ENCODE measurements around the gene GALM.
"Not testable (repeated sequence)": the region's sequence is repeated elsewhere in the genome, so short reads cannot be mapped to it uniquely, and the experiment has no call there.

The GALM gene

GRCh38 chr2:38712413-38712812 is 46.5 kb downstream of the GALM start:
- DNase-seq, result no peak

DNA sequence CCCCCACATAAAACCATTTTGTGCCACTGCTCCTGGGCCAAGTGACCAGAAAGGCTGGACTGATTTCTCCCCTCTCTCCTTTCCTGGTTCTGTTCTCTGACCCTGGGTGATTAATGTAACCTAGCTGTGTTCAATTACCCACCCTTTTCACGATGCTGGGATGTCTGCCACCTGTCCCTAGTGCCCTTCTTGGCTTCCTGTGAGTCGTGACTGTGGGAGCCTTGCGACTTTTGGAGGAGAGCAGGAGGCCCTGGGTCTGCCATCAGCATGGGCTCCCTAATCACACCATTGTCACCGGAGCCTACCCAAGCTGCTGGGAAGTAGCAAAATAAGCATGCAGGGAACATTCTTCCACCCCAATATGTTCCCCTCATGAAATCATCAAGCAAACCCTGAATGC is 47.0 kb downstream of the GALM start:
- no peak for DNase-seq

- peak in 1 of 4 experiments; percentile 21 for DNase-seq
Observed at GRCh38 chr2:38713338-38713737, 47.4 kb downstream of the GALM start.

- DNase-seq, result not testable (repeated sequence)
Observed at GRCh38 chr2:38714941-38715340, 49.0 kb downstream of the GALM start.

DNA sequence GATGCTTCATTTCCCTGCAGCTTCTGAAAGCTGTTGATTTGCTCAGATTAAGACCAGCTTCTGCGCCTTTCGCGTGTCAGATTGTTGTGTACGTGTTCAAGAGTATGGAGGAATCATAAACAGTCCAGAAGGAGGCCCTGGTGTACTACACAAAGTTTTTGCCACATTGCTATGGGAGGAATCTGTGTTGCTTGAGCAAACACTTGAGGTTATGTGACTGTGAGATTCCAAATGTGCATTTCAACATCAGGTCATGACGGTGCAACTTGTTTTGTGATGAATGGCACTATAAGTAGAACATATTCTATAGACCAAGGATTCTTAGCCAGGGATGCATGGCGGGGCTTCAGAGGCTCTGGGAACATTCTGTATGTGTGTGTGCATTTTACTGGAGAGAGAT is 50.3 kb downstream of the GALM start:
- DNase-seq, result peak in 1 of 4 experiments; percentile 22

DNA sequence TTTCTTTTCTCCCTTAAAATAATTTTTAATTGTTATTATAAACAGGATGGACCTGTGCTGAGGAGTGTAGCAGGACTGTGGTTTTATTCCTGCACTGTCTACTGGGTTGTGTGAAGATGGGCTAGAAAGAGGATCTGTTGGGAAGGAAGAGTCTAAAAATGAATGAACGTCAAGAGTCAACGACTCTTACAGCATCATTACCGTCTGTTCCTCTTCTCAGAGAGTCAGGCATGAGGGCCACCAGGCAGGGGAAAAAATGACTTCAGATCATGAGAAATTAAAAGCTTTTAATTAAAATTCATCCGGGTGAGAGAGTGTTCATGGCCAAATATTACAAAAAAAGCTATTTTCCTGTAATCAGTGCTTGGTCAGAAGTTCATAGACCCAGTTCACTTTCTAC is 52.7 kb downstream of the GALM start:
- DNase-seq, result peak in 3 of 4 experiments; percentile 26 to 49 (median 43)

DNA sequence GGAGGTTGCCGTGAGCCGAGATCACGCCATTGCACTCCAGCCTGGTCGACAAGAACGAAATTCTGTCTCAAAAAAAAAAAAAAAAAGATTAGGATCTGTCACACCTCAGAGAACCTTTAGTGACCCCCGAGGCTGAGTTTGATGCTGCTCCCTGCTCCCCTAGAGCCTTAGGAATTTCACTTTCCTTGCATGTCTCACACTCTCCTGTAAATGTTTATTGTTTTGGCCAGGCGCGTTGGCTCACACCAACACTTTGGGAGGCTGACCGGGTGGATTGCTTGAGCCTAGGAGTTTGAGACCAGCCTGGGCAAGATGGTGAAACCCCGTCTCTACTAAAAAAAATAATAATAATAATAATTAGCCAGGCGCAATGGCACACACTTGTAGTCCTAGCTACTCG is 53.8 kb downstream of the GALM start:
- DNase-seq, result no peak

DNA sequence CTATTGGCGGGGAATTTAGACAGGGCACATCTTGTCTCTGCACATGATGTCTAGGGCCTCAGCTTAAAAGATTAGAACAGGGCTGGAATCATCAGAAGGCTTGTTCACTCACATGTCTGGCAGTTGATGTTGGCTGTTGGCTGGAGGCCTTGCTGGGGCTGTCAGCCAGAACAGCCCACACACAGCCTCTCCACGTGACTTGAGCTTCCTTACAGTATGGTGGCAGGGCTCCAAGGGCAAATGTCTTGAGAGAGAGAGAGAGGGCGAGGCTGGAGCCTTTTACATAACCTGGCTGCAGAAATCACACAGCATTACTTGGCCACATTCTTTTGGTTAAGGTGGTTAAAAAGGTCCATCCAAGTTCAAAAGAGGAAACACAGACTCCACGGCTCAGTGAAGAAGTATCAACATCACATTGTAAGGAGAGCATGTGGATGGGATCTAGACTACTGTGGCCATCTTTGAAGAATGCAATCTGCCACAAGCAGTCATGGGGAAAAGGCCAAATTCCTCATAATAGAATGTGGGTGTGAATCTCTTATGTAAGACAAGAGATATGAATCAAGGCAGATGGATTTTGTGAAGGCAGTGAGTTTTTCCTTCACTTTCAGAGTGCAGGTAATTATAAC is 54.8 kb downstream of the GALM start:
- peak; percentile 69 to 82 (median 77) for DNase-seq

DNA sequence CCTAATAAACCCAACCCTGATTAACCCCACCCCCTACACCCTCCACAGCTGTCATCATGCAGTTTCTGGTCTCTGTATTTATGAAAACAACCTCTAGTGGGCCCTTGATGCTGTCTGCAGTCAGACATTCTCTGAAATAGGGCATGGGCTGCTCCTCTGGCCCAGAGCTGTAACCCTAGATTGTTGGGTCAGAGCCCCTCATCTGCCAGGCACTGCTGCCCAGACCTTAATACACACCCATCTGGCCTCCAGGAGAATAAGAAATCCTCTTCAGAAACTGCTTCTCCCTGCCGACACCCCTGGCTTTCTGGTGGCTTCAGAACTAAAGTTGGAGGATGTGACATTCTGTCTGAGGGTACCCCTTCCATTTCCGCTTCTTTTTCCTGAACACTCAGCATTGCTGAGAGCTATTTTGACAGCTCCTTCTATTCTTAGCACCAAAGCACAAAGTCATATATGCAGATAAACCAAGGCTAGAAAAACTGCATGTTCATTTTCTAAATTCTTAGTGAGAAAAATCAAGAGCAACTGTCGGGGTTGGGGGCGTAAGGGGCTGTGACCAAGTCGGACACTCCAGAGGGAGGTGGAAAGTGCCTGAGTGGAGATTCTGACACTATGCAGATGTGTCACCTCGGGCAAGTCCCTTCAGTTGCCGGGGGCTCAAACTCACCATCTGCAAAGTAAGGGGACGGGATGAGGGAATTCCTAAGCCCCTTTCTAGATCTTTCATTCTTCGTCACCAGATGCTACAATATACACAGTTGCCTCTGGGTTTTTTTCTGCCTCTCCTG is 56.6 kb downstream of the GALM start:
- DNase-seq, result peak in 2 of 4 experiments; percentile 24 to 28

- no peak for DNase-seq
Observed at GRCh38 chr2:38723173-38723572, 57.3 kb downstream of the GALM start.

DNA sequence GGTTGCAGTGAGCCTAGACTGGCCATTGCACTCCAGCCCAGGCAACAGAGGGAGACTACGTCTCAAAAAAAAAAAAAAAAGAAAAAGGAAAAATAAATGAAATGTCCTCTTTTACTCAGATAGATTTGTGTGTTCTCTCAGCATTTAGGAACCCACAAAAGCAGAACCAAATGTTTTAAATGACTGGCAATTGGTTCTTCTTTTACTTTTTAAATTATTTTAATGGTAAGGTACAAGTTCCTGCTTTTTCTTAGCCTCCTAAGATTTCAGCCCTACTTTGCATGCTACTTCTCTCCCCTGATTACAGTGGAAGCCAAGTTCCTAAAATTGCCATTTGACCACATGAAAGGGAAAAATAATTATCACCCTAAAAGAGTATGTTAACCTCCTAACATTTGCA is 61.7 kb downstream of the GALM start:
- DNase-seq, result peak in 3 of 4 experiments; percentile 20 to 70 (median 65)

- no peak for DNase-seq
Observed at GRCh38 chr2:38728694-38729093, 62.8 kb downstream of the GALM start.

- no peak for DNase-seq
Observed at GRCh38 chr2:38731090-38731489, 65.2 kb downstream of the GALM start.

DNA sequence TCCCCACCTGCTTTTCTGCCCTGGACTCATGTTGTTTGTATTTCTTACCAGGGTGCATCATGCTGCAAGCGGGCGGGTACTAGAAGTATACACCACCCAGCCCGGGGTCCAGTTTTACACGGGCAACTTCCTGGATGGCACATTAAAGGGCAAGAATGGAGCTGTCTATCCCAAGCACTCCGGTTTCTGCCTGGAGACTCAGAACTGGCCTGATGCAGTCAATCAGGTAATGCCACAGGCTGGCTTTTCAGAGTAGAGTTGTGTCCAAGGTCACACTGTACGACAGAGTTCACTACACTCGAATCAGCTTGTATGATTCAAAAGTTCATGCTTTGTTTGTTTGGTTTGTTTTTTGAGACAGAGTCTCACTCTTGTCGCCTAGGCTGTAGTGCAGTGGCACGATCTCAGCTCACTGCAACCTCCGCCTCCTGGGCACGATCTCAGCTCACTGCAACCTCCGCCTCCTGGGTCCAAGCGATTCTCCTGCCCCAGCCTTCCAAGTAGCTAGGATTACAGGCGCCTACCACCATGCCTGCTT is 65.8 kb downstream of the GALM start:
- no peak for DNase-seq

- DNase-seq, result no peak
Observed at GRCh38 chr2:38733300-38733971, 67.5 kb downstream of the GALM start.

- DNase-seq, result no peak
Observed at GRCh38 chr2:38734299-38735058, 68.6 kb downstream of the GALM start.

DNA sequence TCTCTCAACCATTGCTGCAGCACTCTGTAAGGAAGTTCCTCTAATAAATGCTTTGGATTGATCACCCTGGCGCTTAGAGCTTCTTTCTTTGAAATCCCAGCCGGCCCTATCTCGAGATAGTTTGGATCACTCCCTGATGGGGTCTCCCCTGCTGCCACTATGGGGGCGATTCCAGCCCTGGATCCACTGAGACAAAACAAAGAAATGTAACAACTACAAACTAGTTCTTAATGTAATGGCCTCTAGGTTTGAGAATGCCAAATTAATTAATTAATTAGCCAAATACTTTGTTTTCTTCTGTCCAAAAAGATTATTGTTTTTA is 70.0 kb downstream of the GALM start:
- DNase-seq, result no peak

DNA sequence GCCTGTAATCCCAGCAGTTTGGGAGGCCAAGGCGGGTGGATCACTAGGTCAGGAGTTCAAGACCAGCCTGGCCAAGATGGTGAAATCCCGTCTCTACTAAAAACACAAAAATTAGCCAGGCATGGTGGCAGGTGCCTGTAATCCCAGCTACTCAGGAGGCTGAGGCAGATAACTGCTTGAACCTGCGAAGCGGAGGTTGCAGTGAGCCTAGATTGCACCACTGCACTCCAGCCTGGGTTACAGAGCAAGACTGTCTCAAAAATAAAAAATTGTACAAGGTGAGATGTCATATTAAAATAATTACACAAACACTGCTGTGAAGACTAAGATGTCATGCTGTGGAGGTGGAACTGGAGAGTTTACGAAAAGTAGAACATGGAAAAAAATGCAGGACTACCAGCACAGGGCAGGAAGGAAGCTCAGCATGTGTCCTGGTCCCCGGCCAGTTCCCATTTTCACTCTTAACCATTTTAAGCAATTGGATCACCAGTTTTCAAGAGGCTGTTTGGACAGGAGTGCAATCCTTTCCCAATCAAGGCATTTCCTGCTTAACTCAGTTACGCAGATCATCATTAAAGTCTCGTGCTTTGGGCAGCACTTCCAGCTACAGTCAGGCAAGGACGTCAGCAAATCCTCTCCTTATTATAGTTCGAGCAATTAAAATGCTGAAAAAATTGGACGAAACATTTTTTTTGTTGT is 71.2 kb downstream of the GALM start:
- DNase-seq, result peak; percentile 85 to 97 (median 90)

- no peak for DNase-seq
Observed at GRCh38 chr2:38737925-38738324, 72.0 kb downstream of the GALM start.

GRCh38 chr2:38739524-38739923 is 73.6 kb downstream of the GALM start:
- DNase-seq, result no peak

GRCh38 chr2:38740851-38741731 is 75.2 kb downstream of the GALM start:
- peak; percentile 46 to 92 (median 72) for DNase-seq
